ENCODE results near the gene STK38. TPM values are rescaled to one million over a fixed set of nuclear protein-coding genes. Genes with fewer than 3 reads are reported as not detected.

Gene STK38
- total RNA-seq, 3 donors from 2014 or later: 67.3 to 80.7 (median 69.9) TPM

DNA sequence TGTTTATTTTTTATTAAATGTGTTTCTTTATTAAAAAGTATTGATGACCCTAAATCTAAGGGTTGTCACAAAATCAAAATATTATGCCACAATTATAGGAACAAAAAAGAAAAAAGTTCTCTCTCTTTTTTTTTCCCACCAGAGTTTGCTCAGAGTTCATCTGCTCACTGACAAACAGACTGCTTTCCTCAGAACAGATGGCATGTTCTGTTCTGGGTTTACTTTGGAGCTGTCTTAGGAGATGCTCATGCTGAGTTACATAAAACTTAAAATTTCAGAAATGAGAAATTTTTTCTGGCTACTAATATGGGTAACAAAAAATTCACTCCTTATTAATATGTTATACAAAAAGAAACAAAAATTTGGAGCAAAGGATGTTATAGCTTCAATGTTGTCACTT lies 30.3 kb downstream of the STK38 start:
- ATAC-seq: no peak
- intact Hi-C loops (cut with DNase I, micrococcal nuclease): no loop called here
- no peak for DNase-seq
- Histone ChIP-seq H3K9me3 (no peaks in the 10 kb centered on the region), H3K4me3 (no peak overlapping the region), H3K36me3 (ENCODE audit: low read depth) (no peaks in the 10 kb centered on the region), H3K4me1 (ENCODE audit: low read depth) (peaks cover 15% of the 10 kb centered on the region)
- TF ChIP-seq, protein P1, sequence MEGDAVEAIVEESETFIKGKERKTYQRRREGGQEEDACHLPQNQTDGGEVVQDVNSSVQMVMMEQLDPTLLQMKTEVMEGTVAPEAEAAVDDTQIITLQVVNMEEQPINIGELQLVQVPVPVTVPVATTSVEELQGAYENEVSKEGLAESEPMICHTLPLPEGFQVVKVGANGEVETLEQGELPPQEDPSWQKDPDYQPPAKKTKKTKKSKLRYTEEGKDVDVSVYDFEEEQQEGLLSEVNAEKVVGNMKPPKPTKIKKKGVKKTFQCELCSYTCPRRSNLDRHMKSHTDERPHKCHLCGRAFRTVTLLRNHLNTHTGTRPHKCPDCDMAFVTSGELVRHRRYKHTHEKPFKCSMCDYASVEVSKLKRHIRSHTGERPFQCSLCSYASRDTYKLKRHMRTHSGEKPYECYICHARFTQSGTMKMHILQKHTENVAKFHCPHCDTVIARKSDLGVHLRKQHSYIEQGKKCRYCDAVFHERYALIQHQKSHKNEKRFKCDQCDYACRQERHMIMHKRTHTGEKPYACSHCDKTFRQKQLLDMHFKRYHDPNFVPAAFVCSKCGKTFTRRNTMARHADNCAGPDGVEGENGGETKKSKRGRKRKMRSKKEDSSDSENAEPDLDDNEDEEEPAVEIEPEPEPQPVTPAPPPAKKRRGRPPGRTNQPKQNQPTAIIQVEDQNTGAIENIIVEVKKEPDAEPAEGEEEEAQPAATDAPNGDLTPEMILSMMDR (IDR thresholded peaks at IDR 0.05): no peak

DNA sequence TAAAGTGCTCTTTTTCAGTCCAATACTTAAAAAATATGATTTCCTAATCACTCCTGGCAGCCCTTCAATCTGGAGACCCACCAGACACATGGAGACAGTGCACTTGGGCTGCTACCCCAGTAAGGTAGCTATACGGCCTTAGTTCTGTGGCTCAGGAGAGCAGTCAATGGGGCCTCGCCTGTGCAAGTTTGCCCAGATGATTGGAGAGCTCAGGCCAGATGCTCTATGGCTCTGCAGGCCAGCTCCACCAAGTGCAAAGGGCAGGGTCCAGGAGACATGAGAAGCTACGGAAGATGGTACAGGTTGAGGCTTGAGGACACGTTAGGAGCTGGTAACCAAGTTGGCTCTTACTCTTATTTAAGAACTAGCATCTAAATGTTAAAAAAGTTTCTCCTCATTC lies 30.7 kb downstream of the STK38 start:
- intact Hi-C loops (cut with DNase I, micrococcal nuclease): no loop called here
- Histone ChIP-seq H3K36me3 (ENCODE audit: low read depth) (no peaks in the 10 kb centered on the region), H3K9me3 (no peaks in the 10 kb centered on the region), H3K4me3 (no peak overlapping the region), H3K4me1 (ENCODE audit: low read depth) (peaks cover 18% of the 10 kb centered on the region)
- peak in 2 of 3 donors; percentile 40 to 54 for DNase-seq
- TF ChIP-seq, protein P1 (IDR thresholded peaks at IDR 0.05): no peak
- ATAC-seq: peak; percentile 42

DNA sequence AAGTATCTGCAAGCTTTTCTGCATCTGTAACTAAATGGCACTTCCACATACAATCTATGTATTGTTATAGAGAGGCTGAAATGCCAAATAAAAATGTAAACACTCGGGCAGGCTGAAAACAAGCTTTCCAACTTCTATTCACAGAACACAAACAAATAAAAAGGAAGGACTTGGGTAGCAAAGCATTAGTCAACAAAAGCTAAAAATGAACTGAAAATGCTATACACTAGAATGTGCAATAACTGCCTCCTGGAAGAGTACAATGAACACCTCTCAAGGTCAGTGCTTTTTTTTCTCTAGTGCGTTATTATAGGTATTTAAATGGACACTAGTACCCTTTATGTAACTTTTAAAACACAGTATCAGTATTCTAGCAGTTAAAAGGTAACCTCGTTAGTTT lies 31.4 kb downstream of the STK38 start:
- DNase-seq (no peak), ATAC-seq (no peak)
- intact Hi-C loops (cut with DNase I, micrococcal nuclease): no loop called here
- peaks cover 24% of the 10 kb centered on the region for H3K4me1 ChIP-seq (ENCODE audit: low read depth)
- H3K4me3 ChIP-seq: no peak overlapping the region
- H3K9me3 ChIP-seq: no peaks in the 10 kb centered on the region
- TF ChIP-seq, protein P1 (IDR thresholded peaks at IDR 0.05): no peak
- no peaks in the 10 kb centered on the region for H3K36me3 ChIP-seq (ENCODE audit: low read depth)

DNA sequence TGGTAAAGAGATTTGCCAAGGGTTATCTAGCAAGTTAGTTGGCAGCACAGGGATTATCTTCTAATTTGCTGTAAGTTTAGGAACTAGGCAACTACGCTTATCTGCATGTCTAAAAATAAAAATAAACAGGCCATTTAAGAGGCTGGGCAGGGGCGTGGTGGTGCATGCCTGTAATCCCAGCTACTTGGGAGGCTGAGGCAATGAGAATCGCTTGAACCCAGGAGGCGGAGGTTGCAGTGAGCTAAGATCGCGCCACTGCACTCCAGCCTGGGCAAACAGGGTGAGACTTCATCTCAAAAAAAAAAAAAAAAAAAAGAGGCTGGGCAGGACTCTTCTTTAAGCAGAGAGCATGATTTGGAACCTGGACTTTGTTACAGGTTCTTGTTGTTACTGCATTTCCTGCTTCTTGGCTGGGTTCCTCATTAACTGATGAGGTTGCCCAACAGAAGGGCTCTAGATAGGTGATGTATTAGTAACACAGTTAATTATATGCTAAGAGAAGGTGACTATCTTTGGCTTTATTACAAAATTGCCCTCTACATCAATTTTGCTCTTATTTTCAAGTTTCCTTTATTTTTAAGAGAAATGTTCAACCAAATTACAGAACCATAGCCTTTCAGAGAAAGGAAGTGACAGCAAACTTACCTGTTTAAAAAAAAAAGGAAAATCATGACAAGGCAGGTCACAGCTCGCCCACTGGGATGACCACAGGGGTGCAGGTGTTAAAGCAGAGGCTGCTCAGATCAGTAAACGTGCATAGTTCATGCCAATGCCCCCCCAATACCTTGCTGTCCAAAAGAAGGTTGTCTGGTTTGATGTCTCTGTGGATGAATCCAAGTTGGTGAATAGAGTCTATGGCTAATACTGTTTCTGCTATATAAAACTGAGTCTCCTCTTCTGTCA lies 32.5 kb downstream of the STK38 start:
- intact Hi-C loops (cut with DNase I, micrococcal nuclease): no loop called here
- no peaks in the 10 kb centered on the region for H3K36me3 ChIP-seq (ENCODE audit: low read depth)
- peak; percentile 86 for ATAC-seq

DNA sequence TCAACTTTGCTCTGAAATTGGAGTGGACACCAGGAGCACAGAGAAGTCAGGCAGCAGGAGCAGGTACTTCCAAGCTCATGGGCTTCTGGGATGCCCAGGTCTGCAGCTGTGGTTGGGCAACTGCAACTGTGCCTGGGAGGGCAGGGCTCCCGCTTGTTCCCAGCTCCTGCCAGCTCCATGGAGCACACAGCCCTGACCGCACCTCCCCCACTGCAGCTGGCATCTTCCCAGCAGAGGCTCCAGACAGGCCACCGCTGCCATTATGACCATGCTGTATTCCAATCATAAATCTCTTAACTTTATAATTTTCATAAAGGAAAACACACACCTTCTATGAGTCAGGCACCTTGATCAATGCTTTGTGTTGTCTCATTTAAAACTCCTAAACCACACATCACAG lies 36.9 kb downstream of the STK38 start:
- ATAC-seq (peak; percentile 85), DNase-seq (peak; percentile 94 to 98 (median 96))
- Histone ChIP-seq H3K36me3 (ENCODE audit: low read depth) (no peaks in the 10 kb centered on the region), H3K4me1 (ENCODE audit: low read depth) (peaks cover 66% of the 10 kb centered on the region), H3K4me3 (no peak overlapping the region), H3K9me3 (no peaks in the 10 kb centered on the region)
- intact Hi-C loops (cut with DNase I, micrococcal nuclease): no loop called here
- TF ChIP-seq, protein P1 (IDR thresholded peaks at IDR 0.05): no peak

More for the DNA sequence above, 32.5 kb downstream of the STK38 start:
- TF ChIP-seq, protein P1 (IDR thresholded peaks at IDR 0.05): no peak
- no peak overlapping the region for H3K4me3 ChIP-seq
- H3K4me1 ChIP-seq (ENCODE audit: low read depth): peaks cover 34% of the 10 kb centered on the region
- peak; percentile 72 to 80 (median 77) for DNase-seq
- H3K9me3 ChIP-seq: no peaks in the 10 kb centered on the region

All from mucosa of descending colon (tissue), 3 donors.